Upper lobe of left lung (tissue), 4 donors: Measurements from ENCODE around the gene GJA5.

Source experiments
- EP300 ChIP-seq, 4 donors: sonication (generic); formaldehyde crosslinking; IDR thresholded peaks; one replicate each; pipeline ENCODE4 v1.5.1; 2017; ENCODE audit warnings: antibody characterized with exemption in 4 of 4, control low read depth in 2 of 4
- POLR2A ChIP-seq, 4 donors: fragments of 450-650 bp; IDR thresholded peaks; one replicate each; pipeline ENCODE4 v1.5.1; 2016 to 2017; ENCODE audit warnings: antibody characterized with exemption in 4 of 4, mild to moderate bottlenecking in 2 of 4
- TF ChIP-seq, protein P1 (sequence below), 6 experiments: fragments of 450-650 bp in 4 of 6; fragments of 200-600 bp in 2 of 6; sonication (generic) in 2 of 6; IDR thresholded peaks; one replicate each; pipeline ENCODE4 v1.5.1; 2016 to 2019; ENCODE audit warnings: antibody characterized with exemption in 6 of 6

DNA sequence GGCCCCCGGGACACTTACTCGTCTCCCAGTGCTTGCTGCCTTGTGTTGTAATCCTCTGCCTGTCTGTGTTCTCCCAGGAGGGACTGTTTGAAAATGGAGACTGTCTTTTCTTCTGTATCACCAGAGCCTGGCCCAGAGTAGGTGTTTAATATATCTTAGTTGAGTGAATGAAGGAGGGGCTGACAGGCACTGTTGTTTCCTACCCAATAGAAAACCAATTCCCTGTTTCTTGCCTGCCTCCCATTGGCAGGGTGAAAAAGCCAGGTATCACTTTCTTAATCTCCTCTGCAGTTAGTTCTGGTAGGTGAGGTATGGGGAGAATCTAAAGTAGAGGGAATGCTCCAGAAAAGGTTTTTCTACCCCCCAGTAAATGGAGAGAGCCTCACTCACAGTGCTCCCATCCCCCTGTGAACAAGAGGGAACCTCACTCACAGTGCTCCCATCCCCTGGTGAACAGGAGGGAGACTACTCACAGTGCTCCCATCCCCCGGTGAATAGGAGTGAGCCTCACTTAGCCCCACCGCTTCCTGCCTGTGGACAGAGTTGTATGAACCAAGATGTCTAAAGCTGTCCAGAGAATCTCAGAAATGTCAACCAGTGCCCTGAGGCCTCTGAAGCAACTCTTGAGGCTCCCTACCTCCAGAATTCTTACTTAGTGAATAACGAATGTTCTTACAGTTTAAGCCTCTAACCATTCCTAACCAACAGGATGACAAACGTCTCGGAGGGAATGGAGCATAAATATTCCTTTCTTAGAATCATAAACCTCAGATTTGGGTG, at the start of gene GJA5:
- no peak for TF ChIP-seq EP300 (IDR thresholded peaks at IDR 0.05)
- TF ChIP-seq, protein P1, sequence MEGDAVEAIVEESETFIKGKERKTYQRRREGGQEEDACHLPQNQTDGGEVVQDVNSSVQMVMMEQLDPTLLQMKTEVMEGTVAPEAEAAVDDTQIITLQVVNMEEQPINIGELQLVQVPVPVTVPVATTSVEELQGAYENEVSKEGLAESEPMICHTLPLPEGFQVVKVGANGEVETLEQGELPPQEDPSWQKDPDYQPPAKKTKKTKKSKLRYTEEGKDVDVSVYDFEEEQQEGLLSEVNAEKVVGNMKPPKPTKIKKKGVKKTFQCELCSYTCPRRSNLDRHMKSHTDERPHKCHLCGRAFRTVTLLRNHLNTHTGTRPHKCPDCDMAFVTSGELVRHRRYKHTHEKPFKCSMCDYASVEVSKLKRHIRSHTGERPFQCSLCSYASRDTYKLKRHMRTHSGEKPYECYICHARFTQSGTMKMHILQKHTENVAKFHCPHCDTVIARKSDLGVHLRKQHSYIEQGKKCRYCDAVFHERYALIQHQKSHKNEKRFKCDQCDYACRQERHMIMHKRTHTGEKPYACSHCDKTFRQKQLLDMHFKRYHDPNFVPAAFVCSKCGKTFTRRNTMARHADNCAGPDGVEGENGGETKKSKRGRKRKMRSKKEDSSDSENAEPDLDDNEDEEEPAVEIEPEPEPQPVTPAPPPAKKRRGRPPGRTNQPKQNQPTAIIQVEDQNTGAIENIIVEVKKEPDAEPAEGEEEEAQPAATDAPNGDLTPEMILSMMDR (IDR thresholded peaks at IDR 0.05), result no peak
- TF ChIP-seq POLR2A (IDR thresholded peaks at IDR 0.05), result no peak
